B cell (primary cell): ENCODE data around the gene AVEN. TPM values are rescaled to one million over a fixed set of nuclear protein-coding genes. Genes with fewer than 3 reads are reported as not detected.

Source experiments
- ATAC-seq: fragments of 200-7000 bp; cut with Tn5 transposase; one replicate; pipeline ENCODE4 v1.10.0; 2021; ENCODE audit warnings: low read depth, mild to moderate bottlenecking, moderate number of reproducible peaks, moderate library complexity
- CTCF ChIA-PET: fragments of 350-600 bp; sonication (Branson Sonifier 250); formaldehyde crosslinking; loops from one replicate; lab custom pipeline; 2021; ENCODE audit warnings: antibody characterized with exemption, inconsistent platforms; lab: Charles Lee
- POLR2A ChIA-PET: fragments of 350-600 bp; sonication (Branson Sonifier 250); formaldehyde crosslinking; loops from one replicate; lab custom pipeline; 2021; ENCODE audit warnings: antibody characterized with exemption; lab: Charles Lee
- DNase-seq: peaks from one replicate; pipeline ENCODE4 v3.0.0; 2013
- H2AFZ ChIP-seq: 2 replicates; pipeline ENCODE4 v1.6.1; 2012; ENCODE audit warnings: mild to moderate bottlenecking, low read depth, low read length; ENCODE audit not compliant: insufficient read depth, poor library complexity, severe bottlenecking
- H3K27ac ChIP-seq, 2 donors: 1 replicate in 1 of 2; 2 replicates in 1 of 2; pipeline ENCODE4 v1.5.1; 2012 to 2013; ENCODE audit warnings: low read length in 2 of 2, mild to moderate bottlenecking in 2 of 2, moderate library complexity in 1 of 2
- H3K27me3 ChIP-seq, 4 experiments: fragments of 200-600 bp in 1 of 4; sonication (generic) in 1 of 4; replicated peaks in 1 of 4; 1 replicate in 2 of 4; 2 replicates in 2 of 4; pipeline versions ENCODE4 v1.6.1 to v1.7.0; 2013 to 2016; ENCODE audit warnings: low read length in 3 of 4, mild to moderate bottlenecking in 2 of 4, mixed read lengths in 1 of 4, moderate library complexity in 1 of 4; ENCODE audit not compliant: insufficient read depth in 4 of 4, control insufficient read depth in 3 of 4; ENCODE audit errors: control extremely low read depth in 1 of 4
- H3K36me3 ChIP-seq, 2 experiments: replicated peaks in 1 of 2; 1 replicate in 1 of 2; 2 replicates in 1 of 2; pipeline versions ENCODE4 v1.6.1 to v1.7.1; 2013; ENCODE audit warnings: low read length in 1 of 2; ENCODE audit not compliant: insufficient read depth in 2 of 2, control insufficient read depth in 1 of 2; ENCODE audit errors: control extremely low read depth in 1 of 2, extremely low read depth in 1 of 2
- H3K4me1 ChIP-seq, 2 donors: fragments of 200-600 bp in 1 of 2; sonication (generic) in 1 of 2; 1 replicate in 1 of 2; 2 replicates in 1 of 2; pipeline versions ENCODE4 v1.5.1 to v1.6.1; 2013 to 2017; ENCODE audit warnings: low read length in 2 of 2; ENCODE audit not compliant: control insufficient read depth in 2 of 2, insufficient read depth in 2 of 2
- H3K4me2 ChIP-seq: replicated peaks from 2 replicates; pipeline ENCODE3; 2012; ENCODE audit warnings: mild to moderate bottlenecking, low read depth, low read length; ENCODE audit not compliant: poor library complexity, severe bottlenecking
- H3K4me3 ChIP-seq, 5 experiments: fragments of 200-600 bp in 1 of 5; sonication (generic) in 1 of 5; 1 replicate in 3 of 5; 2 replicates in 2 of 5; pipeline versions ENCODE4 v1.5.1 to v1.7.0; 2011 to 2016; ENCODE audit warnings: low read length in 4 of 5, mild to moderate bottlenecking in 4 of 5, low read depth in 2 of 5, control low read depth in 1 of 5, moderate library complexity in 1 of 5; ENCODE audit not compliant: insufficient read depth in 1 of 5; ENCODE audit errors: control extremely low read depth in 1 of 5, extremely low read depth in 1 of 5
- H3K79me2 ChIP-seq: fragments of 200-600 bp; sonication (generic); one replicate; pipeline ENCODE4 v1.6.0; 2016; ENCODE audit warnings: low read length; ENCODE audit not compliant: control insufficient read depth, insufficient read depth
- H3K9ac ChIP-seq: fragments of 200-600 bp; sonication (generic); 2 replicates; pipeline ENCODE4 v1.6.1; 2017; ENCODE audit warnings: mild to moderate bottlenecking, low read length, moderate library complexity
- H3K9me3 ChIP-seq, 3 donors: one replicate each; pipeline versions ENCODE4 v1.6.1 to v1.7.1; 2013; ENCODE audit warnings: low read length in 2 of 3; ENCODE audit not compliant: control insufficient read depth in 2 of 3, insufficient read depth in 1 of 3; ENCODE audit errors: control extremely low read depth in 1 of 3
- H4K20me1 ChIP-seq: 2 replicates; pipeline ENCODE4 v1.6.0; 2012; ENCODE audit warnings: mild to moderate bottlenecking, low read length; ENCODE audit not compliant: insufficient read depth, control insufficient read depth, poor library complexity, severe bottlenecking
- H3K27ac Mint-ChIP-seq: one replicate; pipeline ENCODE4 v1.8.0; 2021; ENCODE audit warnings: mixed read lengths
- H3K27me3 Mint-ChIP-seq: one replicate; pipeline ENCODE4 v1.8.0; 2021; ENCODE audit warnings: mixed read lengths
- H3K4me1 Mint-ChIP-seq: one replicate; pipeline ENCODE4 v1.8.0; 2021; ENCODE audit warnings: mixed read lengths
- H3K4me3 Mint-ChIP-seq: one replicate; pipeline ENCODE4 v1.8.0; 2021; ENCODE audit warnings: mixed read lengths
- H3K9me3 Mint-ChIP-seq: one replicate; pipeline ENCODE4 v1.8.0; 2022; ENCODE audit warnings: mixed read lengths; ENCODE audit not compliant: insufficient read depth
- CTCF ChIP-seq: fragments of 200-600 bp; IDR thresholded peaks from one replicate; pipeline ENCODE4 v1.8.0; 2022; ENCODE audit warnings: antibody characterized with exemption, mild to moderate bottlenecking
- EZH2 ChIP-seq: IDR thresholded peaks from 2 replicates; pipeline ENCODE4 v1.6.1; 2012; ENCODE audit warnings: borderline replicate concordance, low read depth, mild to moderate bottlenecking, moderate library complexity, low read length; ENCODE audit not compliant: insufficient read depth, poor library complexity, severe bottlenecking
- WGBS: methylation state at CpG from one replicate; pipeline ENCODE4 v1.1.5; 2013; ENCODE audit warnings: missing lambda C conversion rate; ENCODE audit not compliant: insufficient coverage; 5-methylcytosine and 5-hydroxymethylcytosine counted together
- intact Hi-C: fragments of 100-400 bp; cut with micrococcal nuclease; formaldehyde crosslinking; loops from one replicate; pipeline ENCODE4 v1.10.0; 2022
- polyA plus RNA-seq: library from polyadenylated mRNA; depleted of rRNA; stranded (reverse); fragments of >200 nt; gene quantifications from 2 replicates; pipeline ENCODE4 v1.2.3, GENCODE V29; 2012
- total RNA-seq, 2 donors: library from RNA; stranded (reverse); fragments of 120-200 nt in 1 of 2; gene quantifications; 1 replicate in 1 of 2; 2 replicates in 1 of 2; pipeline versions ENCODE4 v1.2.3 to v1.2.4, GENCODE V29; 2013 to 2022

AVEN gene
- total and polyA plus RNA-seq, 2 donors (not counting 1 experiment from before 2014, with no cell fraction given), result 1.8 to 8.2 TPM

- no peak for DNase-seq
- POLR2A ChIA-PET, result no interaction called here
Observed at GRCh38 chr15:34049112-34049511, 10.1 kb upstream of the AVEN start.

More at GRCh38 chr15:34049112-34049511, 10.1 kb upstream of the AVEN start:
- H3K27ac ChIP-seq, result no peak overlapping the region
- H3K9me3 ChIP-seq, result peaks cover 0 to 20% (median 14%) of the 10 kb centered on the region in 3 donors
- Mint-ChIP-seq H3K4me1 (no peaks in the 10 kb centered on the region), H3K4me3 (no peak overlapping the region), H3K27ac (no peak overlapping the region), H3K27me3 (no peaks in the 10 kb centered on the region), H3K9me3 (peaks cover 9% of the 10 kb centered on the region)
- ATAC-seq, result no peak
- no peaks in the 10 kb centered on the region for H3K4me1 ChIP-seq
- no peak overlapping the region for H3K9ac ChIP-seq
- H3K4me3 ChIP-seq, result no peak overlapping the region
- H3K79me2 ChIP-seq, result no peaks in the 10 kb centered on the region
- CTCF ChIA-PET, result no interaction called here
- WGBS, result no CpG with 5 or more reads among the region's 2 CpGs
- H3K27me3 ChIP-seq, result no peaks in the 10 kb centered on the region
- no peaks in the 10 kb centered on the region for H4K20me1 ChIP-seq
- H2AFZ ChIP-seq, result no peak overlapping the region
- H3K4me2 ChIP-seq, result no peak overlapping the region
- H3K36me3 ChIP-seq, result no peaks in the 10 kb centered on the region
- TF ChIP-seq CTCF (no peak), EZH2 (no peak)
- intact Hi-C loops, result no loop called here
